GM18868 (cell line): ENCODE data around the gene HIBCH.

Experiments used
- ATAC-seq: cut with Tn5 transposase; IDR thresholded peaks from one replicate; pipeline ENCODE4 v1.9.1; 2021; ENCODE audit warnings: mild to moderate bottlenecking, moderate library complexity; ENCODE audit not compliant: unreplicated experiment

HIBCH gene, protein sequence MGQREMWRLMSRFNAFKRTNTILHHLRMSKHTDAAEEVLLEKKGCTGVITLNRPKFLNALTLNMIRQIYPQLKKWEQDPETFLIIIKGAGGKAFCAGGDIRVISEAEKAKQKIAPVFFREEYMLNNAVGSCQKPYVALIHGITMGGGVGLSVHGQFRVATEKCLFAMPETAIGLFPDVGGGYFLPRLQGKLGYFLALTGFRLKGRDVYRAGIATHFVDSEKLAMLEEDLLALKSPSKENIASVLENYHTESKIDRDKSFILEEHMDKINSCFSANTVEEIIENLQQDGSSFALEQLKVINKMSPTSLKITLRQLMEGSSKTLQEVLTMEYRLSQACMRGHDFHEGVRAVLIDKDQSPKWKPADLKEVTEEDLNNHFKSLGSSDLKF

DNA sequence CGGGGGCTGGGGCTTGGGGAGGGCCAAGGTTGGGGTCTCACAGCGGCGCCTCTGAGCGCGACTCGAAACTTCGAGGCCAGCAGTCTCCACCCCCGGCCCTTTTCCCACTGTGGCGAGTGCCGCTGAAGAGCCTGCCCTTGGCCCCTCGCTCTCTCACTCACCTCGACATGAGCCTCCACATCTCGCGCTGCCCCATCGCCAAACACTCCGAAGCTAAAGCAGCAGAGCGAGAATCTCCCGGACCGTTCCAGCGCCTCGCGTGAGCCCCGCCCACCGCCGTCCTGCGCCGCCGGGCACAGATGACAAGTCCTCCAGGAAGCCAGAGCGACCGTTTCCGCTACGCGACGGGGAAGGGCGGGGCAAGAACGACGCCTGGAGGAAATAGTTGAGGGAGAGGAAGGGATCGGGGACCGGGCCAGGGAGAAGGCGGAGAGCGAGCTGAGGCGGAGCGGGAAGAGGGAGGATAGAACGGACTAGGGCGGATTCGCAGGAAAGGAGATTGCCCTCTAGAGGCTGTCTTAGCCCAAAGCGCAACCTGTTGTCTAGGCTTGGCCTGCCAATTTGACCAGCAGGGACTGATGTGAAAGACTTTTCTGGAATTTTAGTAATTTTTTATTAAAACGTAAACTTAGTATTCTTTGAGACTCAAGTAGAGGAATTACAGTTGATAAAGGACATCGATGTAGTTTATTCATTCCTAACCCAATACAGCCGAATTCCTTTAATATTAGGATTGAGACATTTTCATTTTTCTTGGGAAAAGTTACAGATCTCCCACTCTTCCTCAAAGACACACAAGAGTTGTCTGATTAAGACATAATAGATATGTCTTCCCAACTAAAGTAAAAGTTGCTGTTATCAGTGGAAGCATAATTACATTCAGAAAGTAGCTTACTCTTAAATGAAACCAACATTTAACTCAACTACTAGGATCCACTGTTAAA lies at the start of gene HIBCH:
HIBCH (minus strand) TSS at position 272 of the 944 bp plus-strand sequence; CDS start at position 196, 76 bp downstream.
- peak; percentile 94 for ATAC-seq

DNA sequence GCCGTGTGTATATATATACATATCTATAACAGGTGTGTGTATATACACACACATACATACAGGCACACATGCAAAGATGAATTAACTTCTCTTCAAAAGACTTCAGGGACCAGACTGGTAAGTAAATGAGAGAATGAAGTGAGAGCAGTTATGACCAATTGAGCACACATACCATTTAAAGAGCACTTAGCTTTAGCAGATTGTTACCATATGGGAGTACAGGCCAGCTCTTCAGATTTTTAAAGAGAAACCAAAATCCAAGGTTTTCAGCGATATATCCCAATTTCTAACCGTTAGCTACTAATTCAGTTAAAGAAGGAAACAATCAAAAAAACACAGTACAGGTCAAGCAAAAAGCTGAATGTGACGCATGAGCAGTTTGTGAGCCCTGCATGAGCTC lies 47.5 kb upstream of the HIBCH start:
- no peak for ATAC-seq

DNA sequence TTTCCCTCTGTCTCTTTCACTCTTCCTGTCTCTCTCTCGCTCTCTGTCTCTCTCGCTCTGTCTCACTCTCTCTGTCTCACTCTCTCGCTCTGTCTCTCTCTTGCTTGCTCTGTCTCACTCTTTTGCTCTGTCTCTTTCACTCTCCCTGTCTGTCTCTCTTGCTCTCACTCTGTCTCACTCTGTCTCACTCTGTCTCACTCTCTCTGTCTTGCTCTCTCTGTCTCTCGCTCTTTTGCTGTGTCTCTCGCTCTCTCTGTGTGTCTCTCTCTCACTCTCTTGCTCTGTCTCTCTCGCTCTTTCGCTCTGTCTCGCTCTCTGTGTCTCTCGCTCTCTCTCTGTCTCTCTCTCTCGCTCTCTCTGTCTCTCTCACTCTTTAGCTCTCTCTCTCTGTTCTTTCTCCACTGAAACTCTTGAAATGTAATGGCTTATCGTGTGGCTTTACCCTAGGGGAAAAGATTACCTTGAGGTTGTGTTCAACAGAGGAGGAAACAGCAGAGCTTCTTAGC lies 46.7 kb upstream of the HIBCH start:
- ATAC-seq = no peak

DNA sequence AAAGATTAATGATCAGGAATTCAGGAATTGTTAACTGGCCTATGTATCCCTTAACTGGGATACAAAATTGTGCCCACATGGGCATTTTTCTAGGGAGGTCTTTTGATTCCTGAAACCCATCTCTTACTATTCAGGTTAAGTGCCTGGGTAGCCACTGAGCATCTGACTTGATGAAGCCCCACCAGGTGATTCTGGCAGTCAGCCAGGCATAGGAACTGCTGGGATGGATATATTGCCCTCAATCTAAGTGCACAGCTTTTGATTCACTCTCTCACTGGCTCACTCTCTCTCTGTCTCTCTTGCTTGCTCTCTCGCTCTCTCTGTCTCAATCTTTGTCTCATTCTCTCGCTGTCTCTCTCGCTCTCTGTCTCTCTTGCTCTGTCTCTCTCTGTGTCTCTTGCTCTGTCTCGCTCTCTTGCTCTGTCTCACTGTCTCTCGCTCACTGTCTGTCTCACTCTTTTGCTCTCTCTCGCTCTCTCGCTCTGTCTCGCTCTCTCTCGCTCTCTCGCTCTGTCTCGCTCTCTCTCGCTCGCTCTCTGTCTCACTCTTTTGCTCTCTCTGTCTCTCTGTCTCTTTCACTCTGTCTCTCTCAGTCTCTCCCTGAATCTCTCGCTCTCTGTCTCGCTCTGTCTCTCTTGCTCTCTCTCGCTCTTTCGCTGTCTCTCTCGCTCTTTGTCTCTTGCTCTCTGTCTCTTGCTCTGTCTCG lies 46.0 kb upstream of the HIBCH start:
- ATAC-seq = no peak

DNA sequence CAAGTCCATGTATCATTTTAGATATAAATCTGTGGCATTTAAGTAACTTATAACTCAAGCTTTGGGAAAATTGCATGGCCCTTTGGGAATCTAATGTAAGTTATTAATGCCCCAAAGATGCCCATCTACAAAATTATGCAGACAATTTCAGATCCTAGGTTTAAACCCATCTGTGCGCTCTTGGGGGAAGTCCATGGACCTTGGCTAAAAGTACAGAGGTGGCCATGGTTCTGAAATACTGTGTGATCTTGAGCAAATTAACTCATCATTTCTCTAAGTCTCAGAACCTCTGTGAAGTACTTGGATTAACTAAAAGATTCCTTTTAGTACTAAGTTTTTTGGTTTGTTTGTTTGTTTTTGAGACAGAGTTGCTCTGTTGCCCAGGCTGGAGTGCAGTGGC lies 43.3 kb upstream of the HIBCH start:
- no peak for ATAC-seq

DNA sequence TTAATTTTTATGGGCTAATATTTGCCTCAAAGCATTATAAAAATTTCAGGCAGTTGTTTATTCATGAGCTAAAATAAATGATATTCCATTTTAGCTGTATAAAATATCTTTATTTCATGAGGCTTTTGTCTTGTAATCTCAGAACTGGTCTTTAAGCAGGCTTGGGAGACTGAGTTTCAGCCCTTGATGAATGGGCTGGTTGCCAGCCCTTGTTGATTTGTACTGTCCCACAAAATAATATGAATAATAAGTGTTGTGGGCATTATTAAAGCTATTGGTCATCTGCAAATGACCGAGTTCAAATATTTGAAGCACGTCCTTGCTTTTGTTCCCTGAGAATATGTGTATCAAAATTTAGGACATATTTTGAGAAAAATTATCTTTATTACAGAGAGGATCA lies 41.9 kb upstream of the HIBCH start:
- no peak for ATAC-seq

DNA sequence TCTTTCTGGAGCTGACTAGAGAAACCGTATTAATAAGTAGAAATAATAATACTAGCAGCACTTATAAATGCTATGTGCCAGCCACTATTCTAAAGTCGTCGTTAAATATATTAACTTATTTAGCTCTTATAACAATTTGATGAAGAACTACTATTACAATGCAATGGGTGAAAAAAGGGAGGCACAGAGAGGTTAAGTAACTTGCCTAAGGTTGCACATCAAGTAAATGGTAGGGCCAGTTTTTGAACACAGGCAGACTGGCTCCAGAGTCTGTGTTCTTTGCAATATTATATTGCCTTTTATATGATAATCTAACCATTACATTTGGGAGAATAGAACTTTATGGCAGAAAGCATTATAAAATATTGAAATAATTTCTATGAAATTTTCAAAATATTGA lies 41.3 kb upstream of the HIBCH start:
- ATAC-seq = no peak

DNA sequence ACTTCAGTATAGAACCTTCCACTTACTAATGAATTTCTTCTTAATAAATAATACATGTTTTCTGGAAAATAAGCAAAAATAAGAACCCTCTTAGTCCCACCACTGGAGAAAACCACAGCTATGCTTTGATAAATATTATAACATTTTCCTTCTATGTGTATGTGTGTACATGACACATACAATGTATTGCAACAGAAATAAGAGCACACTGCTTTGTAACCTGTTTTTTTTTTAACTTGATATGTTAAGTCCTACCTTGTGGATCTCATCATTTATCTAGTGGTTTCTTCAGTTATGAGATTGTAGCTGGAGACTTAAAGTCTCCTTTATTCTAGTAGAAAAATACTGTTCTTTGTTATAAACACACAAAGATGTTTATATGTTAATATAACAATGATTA lies 40.9 kb upstream of the HIBCH start:
- ATAC-seq = no peak

DNA sequence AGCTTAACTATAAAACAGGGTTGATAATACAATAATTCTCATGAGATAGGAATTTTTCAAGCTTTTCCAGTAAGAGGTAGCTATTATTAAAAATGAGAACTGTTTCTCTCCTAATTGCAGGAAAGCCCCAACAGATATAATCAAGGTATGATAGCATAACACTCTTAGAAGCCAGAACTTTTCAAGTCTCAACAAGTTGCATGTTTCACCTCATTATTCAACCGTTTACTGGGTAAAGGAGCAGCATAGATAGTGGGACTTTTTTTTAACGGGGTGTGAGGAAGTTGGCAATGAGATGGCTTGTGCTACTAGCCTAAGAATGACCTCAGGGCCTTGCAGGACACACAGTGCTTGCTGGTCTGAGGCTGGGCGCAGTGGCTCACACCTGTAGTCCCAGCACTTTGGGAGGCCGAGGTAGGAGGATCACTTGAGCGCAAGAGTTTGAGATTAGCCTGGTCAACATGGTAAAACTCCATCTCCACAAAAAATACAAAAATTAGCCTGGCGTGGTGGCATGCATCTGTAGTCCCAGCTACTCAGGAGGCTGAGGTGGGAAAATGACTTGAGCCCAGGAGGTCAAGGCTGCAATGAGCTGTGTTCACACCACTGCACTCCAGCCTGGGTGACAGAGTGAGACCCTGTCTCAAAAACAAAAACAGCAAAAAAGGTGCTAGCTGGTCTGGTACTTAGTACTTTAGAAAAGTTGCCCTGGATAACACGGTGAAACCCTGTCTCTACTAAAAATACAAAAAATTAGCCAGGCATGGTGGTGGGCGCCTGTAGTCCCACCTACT lies 39.2 kb upstream of the HIBCH start:
- ATAC-seq = peak; percentile 42

DNA sequence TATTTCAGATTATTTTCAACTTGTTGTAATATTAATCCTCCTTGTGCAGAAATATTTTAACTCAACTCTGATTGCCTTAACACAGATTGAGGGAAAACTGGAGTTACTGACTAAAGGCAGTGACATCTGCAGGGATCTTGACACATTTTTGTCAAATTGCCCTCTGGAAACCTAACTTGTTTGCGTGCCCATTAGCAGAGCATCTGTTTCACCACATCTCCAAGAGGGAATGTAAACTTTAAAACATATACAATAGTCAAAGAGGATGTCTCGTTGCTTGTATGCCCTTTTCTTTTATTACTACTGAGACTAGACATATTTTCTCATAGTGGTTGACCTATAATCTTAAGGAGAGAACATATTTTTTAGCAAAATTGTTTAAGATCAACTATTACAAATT lies 38.0 kb upstream of the HIBCH start:
- ATAC-seq = no peak

DNA sequence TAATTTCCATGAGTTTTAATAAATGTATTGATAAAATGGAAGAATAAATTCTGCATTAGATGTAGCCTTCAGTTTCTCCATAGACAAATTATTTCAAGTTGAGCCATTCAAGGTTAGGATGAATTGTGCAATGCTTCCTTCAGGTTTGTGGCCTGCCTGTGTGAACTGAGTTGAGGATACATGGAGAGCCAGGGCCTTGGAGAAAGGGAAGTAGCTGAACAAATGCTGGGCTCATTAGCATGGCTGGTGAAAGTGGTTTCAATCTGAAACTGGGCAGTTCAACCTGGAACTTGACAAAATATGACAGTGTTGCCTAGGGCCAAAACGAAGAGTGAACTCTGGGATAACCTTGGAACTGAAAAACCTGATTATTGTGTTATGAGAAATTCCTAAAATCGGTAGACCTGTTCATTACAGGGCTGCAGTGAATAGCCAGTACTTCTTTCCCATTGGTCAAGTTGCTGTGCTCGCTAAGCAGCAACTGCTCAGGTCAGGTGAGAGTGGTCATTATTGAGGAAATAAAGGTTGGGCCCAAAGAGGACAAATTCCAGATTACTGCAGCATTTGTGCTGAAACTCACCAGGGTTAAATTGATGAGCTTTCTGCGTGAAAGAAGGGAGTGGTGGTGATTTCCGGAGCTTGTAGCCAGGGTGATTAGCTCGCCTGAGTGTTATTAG lies 36.5 kb upstream of the HIBCH start:
- no peak for ATAC-seq

DNA sequence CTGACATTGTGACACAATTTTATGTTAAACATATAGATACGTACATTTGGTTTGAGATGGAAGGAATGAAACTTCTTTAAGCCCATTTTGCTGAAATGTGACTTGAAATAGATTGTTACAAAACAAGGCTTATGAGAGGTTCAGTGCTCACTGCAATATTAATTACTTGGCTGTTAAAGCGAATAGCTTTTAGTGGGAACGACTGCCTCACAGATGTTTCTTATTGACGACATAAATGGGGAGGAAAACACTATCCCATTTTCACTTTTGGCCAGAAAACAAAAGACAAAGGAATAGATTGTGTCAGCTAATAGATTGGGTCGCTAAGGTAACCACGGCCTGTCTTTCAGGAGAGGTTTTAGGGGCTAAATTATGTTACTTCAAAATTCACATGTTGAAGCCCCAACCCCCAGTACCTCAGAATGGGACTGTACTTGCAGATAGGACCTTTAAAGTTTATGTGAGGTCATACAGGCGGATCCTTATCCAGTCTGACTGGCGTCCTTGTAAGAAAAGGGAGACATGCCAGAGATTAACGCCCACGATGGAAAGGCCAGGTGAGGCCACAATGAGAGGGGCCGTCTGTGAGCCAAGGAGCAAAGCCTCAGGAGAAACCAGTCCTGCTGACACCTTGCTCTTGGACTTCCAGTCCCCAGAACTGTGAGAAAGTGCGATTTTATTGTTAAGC lies 34.5 kb upstream of the HIBCH start:
- ATAC-seq = no peak

DNA sequence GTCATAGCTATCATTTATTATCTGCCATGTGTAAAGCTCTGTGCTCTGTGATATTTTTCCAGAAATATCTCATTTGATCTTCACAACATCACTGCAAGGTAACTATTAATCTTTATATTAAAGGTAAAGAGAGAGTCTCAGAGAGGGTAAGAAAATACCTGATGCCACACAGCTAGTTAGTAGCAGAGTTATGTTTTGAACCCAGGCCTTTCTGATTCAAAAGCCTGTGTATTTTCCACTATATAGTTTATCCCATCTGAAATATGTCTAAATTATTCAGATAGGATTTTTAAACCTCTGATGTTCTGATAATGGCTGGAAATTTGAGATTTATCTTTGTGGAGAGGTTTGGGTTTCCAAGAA lies 33.9 kb upstream of the HIBCH start:
- no peak for ATAC-seq

DNA sequence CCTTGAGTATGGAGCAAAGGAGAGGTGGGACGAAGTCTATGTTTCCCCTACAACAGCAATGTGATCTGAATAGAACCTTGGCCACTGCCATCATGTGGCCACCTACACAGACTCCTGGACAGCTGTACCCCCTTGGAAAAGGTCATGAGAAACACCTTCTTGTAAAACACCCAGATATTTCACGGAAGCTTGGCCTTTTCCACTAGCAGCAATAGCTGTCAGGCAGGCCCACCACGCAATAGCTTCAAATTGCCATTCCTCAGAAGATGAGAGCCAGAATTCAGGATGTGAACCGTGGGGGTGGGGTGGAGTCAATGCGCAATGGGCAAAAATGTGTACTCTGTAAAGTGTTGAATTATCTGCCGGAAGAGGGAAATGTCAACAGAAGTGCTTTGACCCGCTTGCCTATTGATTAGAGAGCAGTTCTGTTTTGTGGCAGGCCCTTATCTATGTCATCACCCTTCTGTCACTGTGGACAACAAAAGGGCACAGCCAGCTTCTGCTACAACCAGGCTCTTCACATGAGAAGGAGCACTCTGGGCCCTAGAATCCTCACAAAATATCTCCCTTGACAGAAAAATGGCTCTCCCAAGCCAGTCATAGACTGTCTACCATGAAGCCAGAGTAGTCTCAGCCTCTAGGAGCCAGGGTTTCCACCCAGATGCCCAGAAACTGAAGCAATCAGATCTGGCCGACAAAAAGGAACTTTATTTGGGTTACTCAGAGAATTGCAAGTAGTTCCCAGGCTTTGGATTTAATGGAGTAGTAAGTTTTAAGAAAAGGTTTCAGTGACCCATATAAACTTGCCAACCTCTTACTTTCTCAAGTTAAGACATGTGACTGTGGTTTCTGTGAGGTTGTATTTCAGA lies 33.3 kb upstream of the HIBCH start:
- ATAC-seq = no peak

DNA sequence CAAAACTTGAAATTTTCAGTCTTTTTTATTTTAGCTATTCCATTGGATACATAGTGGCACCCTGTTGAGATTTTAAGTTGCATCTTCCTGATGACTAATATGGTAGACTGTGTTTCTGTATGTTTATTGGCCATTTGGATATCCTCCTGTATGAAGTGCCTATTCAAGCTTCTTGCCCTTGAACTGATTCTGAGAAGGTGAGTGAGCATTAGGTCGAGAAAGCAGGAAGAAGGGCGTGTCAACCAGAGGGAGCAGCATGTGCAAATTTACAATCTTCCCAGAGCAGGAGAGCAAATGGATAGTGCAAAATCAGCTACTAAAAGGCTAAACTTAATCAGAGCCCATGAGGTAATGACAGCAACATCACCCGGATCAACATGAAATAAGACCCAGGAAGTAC lies 32.3 kb upstream of the HIBCH start:
- no peak for ATAC-seq

DNA sequence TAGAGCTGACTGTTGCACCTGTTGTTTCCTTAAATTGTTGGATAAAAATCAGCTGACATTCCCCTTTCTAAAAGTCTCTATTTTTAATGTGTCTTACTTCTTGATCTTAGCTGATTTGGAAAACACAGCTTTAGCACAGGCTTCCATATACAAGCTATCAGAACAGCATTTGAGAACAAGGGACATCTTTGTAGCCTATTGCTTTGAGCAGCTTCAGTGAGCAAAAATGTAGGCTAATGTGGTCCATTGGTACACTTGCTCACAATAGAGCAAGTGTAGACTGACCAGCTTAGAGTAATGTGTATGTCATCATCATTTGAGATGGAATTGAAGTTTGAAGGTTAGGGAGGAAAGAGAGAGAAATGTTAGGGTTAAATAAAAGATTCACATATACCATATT lies 30.7 kb upstream of the HIBCH start:
- ATAC-seq = no peak

DNA sequence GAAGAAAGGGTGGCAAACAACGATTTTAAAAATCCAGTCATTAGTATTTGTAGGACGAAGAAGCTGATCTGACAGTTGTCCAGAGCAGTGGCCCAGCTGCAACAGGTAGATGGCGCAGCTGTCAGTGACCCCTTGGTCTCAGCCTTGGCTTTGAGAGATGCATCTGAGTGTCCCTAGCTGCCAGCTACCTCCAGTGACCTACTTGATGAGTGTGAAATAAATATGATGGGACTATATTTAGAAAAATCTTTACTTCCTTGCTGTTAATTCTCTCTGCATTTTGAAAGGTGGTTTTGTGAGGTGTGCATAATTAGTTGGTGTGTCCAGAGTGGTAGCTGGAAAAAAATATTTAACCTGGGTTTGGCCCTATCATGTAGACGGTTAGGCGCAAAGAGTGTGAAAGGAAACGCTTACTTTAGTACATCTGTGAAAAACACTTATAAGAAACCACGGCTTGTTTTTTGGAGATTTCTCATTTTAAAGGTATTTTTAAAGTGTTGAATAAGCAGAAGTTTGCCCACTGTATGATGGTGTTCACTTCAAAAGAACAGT lies 24.7 kb upstream of the HIBCH start:
- ATAC-seq = peak; percentile 64
